ENCODE measurements around the gene COL7A1. TPM values are rescaled to one million over a fixed set of nuclear protein-coding genes. Genes with fewer than 3 reads are reported as not detected.

COL7A1 gene
- total RNA-seq, 1 experiment from 2014 or later: 8.1 TPM

DNA sequence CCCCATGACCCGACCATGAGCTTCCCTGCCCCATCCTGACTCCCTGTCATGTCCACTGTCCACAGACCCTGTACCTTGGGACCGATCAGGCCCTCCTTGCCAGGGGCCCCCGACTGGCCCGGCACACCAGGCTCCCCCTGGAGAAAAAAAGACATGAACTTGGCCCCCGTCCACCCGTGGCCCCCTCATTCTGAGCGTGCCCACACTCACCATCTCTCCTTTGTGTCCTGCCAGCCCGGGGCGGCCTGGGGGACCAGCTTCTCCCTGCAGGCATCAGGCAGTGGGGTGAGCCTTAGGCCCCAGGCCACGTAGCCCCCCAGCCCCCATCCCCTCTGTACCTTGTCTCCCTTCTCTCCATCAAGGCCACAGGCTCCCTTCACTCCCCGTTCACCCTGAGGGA lies 27.6 kb downstream of the COL7A1 start:
- ChIA-PET POLR2A (interaction anchor here (0.6 kb wide), 1 partner anchor 21 kb away, joined by 4 read pairs; no protein-coding TSS in a partner anchor), CTCF (interaction anchor here (1.0 to 2.2 kb wide), 2 partner anchors 10 to 19 kb away, joined by 3 to 11 read pairs; partner anchors contain the start of gene PFKFB4)
- no peaks in the 10 kb centered on the region for H3K27me3 Mint-ChIP-seq (ENCODE audit: low read depth)
- peaks cover 14% of the 10 kb centered on the region for H3K4me1 Mint-ChIP-seq
- no peak for DNase-seq (ENCODE audit: low spot score)
- no peaks in the 10 kb centered on the region for H3K9me3 Mint-ChIP-seq
- H3K36me3 Mint-ChIP-seq: no peaks in the 10 kb centered on the region
- no peak for ATAC-seq
- TF ChIP-seq GABPB1 (CRISPR knock-in tag; IDR thresholded peaks at IDR 0.05) (no peak), ELF4 (CRISPR knock-in tag; IDR thresholded peaks at IDR 0.05; ENCODE audit: low read depth) (no peak), MYBL2 (CRISPR knock-in tag; IDR thresholded peaks at IDR 0.05) (no peak), JAZF1 (CRISPR knock-in tag; IDR thresholded peaks at IDR 0.05) (no peak), RELA (CRISPR knock-in tag; IDR thresholded peaks at IDR 0.05; ENCODE audit: borderline replicate concordance) (no peak), FOXK1 (CRISPR knock-in tag; IDR thresholded peaks at IDR 0.05) (no peak), TCF7 (CRISPR knock-in tag; IDR thresholded peaks at IDR 0.05; ENCODE audit: low read depth) (no peak), FOXJ3 (CRISPR knock-in tag; IDR thresholded peaks at IDR 0.05; ENCODE audit: borderline replicate concordance) (no peak), NR2C2 (CRISPR knock-in tag; IDR thresholded peaks at IDR 0.05) (no peak), PRRX2 (CRISPR knock-in tag; IDR thresholded peaks at IDR 0.05) (no peak), ZNF423 (CRISPR knock-in tag; IDR thresholded peaks at IDR 0.05) (no peak), ZNF416 (CRISPR knock-in tag; IDR thresholded peaks at IDR 0.05) (no peak)
- TF ChIP-seq, protein P1, sequence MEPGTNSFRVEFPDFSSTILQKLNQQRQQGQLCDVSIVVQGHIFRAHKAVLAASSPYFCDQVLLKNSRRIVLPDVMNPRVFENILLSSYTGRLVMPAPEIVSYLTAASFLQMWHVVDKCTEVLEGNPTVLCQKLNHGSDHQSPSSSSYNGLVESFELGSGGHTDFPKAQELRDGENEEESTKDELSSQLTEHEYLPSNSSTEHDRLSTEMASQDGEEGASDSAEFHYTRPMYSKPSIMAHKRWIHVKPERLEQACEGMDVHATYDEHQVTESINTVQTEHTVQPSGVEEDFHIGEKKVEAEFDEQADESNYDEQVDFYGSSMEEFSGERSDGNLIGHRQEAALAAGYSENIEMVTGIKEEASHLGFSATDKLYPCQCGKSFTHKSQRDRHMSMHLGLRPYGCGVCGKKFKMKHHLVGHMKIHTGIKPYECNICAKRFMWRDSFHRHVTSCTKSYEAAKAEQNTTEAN (CRISPR knock-in tag; IDR thresholded peaks at IDR 0.05): no peak
- TF ChIP-seq, protein P2, sequence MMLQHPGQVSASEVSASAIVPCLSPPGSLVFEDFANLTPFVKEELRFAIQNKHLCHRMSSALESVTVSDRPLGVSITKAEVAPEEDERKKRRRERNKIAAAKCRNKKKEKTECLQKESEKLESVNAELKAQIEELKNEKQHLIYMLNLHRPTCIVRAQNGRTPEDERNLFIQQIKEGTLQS (CRISPR knock-in tag; conservative IDR thresholded peaks at IDR 0.05): no peak
- TF ChIP-seq, protein P3, sequence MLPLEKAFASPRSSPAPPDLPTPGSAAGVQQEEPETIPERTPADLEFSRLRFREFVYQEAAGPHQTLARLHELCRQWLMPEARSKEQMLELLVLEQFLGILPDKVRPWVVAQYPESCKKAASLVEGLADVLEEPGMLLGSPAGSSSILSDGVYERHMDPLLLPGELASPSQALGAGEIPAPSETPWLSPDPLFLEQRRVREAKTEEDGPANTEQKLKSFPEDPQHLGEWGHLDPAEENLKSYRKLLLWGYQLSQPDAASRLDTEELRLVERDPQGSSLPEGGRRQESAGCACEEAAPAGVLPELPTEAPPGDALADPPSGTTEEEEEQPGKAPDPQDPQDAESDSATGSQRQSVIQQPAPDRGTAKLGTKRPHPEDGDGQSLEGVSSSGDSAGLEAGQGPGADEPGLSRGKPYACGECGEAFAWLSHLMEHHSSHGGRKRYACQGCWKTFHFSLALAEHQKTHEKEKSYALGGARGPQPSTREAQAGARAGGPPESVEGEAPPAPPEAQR (CRISPR knock-in tag; IDR thresholded peaks at IDR 0.05): no peak
- TF ChIP-seq, protein P4, sequence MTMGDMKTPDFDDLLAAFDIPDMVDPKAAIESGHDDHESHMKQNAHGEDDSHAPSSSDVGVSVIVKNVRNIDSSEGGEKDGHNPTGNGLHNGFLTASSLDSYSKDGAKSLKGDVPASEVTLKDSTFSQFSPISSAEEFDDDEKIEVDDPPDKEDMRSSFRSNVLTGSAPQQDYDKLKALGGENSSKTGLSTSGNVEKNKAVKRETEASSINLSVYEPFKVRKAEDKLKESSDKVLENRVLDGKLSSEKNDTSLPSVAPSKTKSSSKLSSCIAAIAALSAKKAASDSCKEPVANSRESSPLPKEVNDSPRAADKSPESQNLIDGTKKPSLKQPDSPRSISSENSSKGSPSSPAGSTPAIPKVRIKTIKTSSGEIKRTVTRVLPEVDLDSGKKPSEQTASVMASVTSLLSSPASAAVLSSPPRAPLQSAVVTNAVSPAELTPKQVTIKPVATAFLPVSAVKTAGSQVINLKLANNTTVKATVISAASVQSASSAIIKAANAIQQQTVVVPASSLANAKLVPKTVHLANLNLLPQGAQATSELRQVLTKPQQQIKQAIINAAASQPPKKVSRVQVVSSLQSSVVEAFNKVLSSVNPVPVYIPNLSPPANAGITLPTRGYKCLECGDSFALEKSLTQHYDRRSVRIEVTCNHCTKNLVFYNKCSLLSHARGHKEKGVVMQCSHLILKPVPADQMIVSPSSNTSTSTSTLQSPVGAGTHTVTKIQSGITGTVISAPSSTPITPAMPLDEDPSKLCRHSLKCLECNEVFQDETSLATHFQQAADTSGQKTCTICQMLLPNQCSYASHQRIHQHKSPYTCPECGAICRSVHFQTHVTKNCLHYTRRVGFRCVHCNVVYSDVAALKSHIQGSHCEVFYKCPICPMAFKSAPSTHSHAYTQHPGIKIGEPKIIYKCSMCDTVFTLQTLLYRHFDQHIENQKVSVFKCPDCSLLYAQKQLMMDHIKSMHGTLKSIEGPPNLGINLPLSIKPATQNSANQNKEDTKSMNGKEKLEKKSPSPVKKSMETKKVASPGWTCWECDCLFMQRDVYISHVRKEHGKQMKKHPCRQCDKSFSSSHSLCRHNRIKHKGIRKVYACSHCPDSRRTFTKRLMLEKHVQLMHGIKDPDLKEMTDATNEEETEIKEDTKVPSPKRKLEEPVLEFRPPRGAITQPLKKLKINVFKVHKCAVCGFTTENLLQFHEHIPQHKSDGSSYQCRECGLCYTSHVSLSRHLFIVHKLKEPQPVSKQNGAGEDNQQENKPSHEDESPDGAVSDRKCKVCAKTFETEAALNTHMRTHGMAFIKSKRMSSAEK (CRISPR knock-in tag; IDR thresholded peaks at IDR 0.05; ENCODE audit: borderline replicate concordance): no peak
- TF ChIP-seq, protein P5, sequence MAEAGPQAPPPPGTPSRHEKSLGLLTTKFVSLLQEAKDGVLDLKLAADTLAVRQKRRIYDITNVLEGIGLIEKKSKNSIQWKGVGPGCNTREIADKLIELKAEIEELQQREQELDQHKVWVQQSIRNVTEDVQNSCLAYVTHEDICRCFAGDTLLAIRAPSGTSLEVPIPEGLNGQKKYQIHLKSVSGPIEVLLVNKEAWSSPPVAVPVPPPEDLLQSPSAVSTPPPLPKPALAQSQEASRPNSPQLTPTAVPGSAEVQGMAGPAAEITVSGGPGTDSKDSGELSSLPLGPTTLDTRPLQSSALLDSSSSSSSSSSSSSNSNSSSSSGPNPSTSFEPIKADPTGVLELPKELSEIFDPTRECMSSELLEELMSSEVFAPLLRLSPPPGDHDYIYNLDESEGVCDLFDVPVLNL (CRISPR knock-in tag; IDR thresholded peaks at IDR 0.05; ENCODE audit: borderline replicate concordance, low read depth): no peak
- no peak overlapping the region for H3K4me3 Mint-ChIP-seq
- H3K27ac Mint-ChIP-seq: no peak overlapping the region

DNA sequence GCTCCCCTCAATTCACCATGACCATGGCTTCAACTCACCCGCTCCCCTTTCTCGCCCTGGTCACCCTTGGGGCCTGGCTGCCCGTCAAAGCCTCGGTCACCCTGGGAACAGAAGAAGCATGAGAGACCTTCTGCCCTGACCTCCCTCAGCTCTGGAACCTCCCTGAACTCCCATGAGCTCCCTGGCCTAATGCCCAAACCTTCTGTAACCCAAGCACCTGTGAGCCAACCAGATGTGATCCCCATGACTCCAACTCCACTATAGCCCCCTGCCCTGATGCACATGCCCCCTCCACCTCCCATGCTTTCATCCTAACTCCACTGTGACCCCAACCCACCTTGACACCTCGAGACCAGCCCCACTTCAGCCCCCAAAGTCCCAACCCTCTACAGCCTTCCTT lies 28.0 kb downstream of the COL7A1 start:
- POLR2A ChIA-PET: interaction anchor here (0.6 kb wide), 1 partner anchor 22 kb away, joined by 4 read pairs; no protein-coding TSS in a partner anchor
- H3K4me3 Mint-ChIP-seq: no peak overlapping the region
- CTCF ChIA-PET: interaction anchor here (1.0 to 2.2 kb wide), 2 partner anchors 10 to 18 kb away, joined by 3 to 11 read pairs; partner anchors contain the start of gene PFKFB4

More for the DNA sequence above, 28.0 kb downstream of the COL7A1 start:
- no peaks in the 10 kb centered on the region for H3K27me3 Mint-ChIP-seq (ENCODE audit: low read depth)
- DNase-seq (ENCODE audit: low spot score) (no peak), ATAC-seq (no peak)
- TF ChIP-seq, protein P6, sequence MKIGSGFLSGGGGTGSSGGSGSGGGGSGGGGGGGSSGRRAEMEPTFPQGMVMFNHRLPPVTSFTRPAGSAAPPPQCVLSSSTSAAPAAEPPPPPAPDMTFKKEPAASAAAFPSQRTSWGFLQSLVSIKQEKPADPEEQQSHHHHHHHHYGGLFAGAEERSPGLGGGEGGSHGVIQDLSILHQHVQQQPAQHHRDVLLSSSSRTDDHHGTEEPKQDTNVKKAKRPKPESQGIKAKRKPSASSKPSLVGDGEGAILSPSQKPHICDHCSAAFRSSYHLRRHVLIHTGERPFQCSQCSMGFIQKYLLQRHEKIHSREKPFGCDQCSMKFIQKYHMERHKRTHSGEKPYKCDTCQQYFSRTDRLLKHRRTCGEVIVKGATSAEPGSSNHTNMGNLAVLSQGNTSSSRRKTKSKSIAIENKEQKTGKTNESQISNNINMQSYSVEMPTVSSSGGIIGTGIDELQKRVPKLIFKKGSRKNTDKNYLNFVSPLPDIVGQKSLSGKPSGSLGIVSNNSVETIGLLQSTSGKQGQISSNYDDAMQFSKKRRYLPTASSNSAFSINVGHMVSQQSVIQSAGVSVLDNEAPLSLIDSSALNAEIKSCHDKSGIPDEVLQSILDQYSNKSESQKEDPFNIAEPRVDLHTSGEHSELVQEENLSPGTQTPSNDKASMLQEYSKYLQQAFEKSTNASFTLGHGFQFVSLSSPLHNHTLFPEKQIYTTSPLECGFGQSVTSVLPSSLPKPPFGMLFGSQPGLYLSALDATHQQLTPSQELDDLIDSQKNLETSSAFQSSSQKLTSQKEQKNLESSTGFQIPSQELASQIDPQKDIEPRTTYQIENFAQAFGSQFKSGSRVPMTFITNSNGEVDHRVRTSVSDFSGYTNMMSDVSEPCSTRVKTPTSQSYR (CRISPR knock-in tag; IDR thresholded peaks at IDR 0.05): no peak
- TF ChIP-seq ZBTB21 (CRISPR knock-in tag; IDR thresholded peaks at IDR 0.05; ENCODE audit: borderline replicate concordance): no peak
- no peak for TF ChIP-seq SMAD4 (CRISPR knock-in tag; IDR thresholded peaks at IDR 0.05)
- no peak for TF ChIP-seq TEAD1 (CRISPR knock-in tag; IDR thresholded peaks at IDR 0.05)
- no peak for TF ChIP-seq ZNF219 (CRISPR knock-in tag; IDR thresholded peaks at IDR 0.05; ENCODE audit: borderline replicate concordance)
- no peak for TF ChIP-seq ZNF317 (CRISPR knock-in tag; IDR thresholded peaks at IDR 0.05; ENCODE audit: borderline replicate concordance, low read depth)
- TF ChIP-seq, protein P2 (CRISPR knock-in tag; conservative IDR thresholded peaks at IDR 0.05): no peak
- TF ChIP-seq ZNF121 (CRISPR knock-in tag; IDR thresholded peaks at IDR 0.05): no peak
- peak overlapping the region; percentile 75; the same call in 1 of the 2 replicates for H3K27ac Mint-ChIP-seq
- peaks cover 14% of the 10 kb centered on the region for H3K4me1 Mint-ChIP-seq
- no peaks in the 10 kb centered on the region for H3K36me3 Mint-ChIP-seq
- H3K9me3 Mint-ChIP-seq: no peaks in the 10 kb centered on the region
